HCT116 (cell line): ENCODE data around the gene LDB2. TPM values are rescaled to one million over a fixed set of nuclear protein-coding genes. Genes with fewer than 3 reads are reported as not detected.

Source experiments
- ATAC-seq: fragments of 200-7000 bp; cut with Tn5 transposase; 2 replicates; pipeline ENCODE4 v1.9.1; 2020; ENCODE audit warnings: mild to moderate bottlenecking, moderate library complexity
- BruUV-seq: library from RNA; stranded (reverse); fragments of 400-500 nt; replicated peaks from 2 replicates; lab custom pipeline; 2021; lab: Mats Ljungman, UMichigan
- CTCF ChIA-PET: fragments of 300-600 bp; sonication (Branson Sonifier 250); formaldehyde crosslinking; loops from one replicate; lab custom pipeline; 2021; ENCODE audit warnings: antibody characterized with exemption; lab: Charles Lee
- POLR2A ChIA-PET: fragments of 300-600, 350-600 bp; sonication (Branson Sonifier 250); formaldehyde crosslinking; loops from one replicate; lab custom pipeline; 2021; ENCODE audit warnings: antibody characterized with exemption; lab: Charles Lee
- RAD21 ChIA-PET, 2 experiments: fragments of 300-600 bp; sonication (Branson Sonifier 250); formaldehyde crosslinking; loops; one replicate each; lab custom pipeline; 2023; ENCODE audit warnings: low total read pairs in 2 of 2; ENCODE audit not compliant: uncharacterized antibody in 2 of 2, unreplicated experiment in 2 of 2, low non-redundant PET in 1 of 2; lab: Charles Lee
- DNase-seq: peaks from one replicate; pipeline ENCODE4 v3.0.0-alpha.2; 2010; ENCODE audit warnings: low read depth, low spot score
- H2AFZ ChIP-seq: fragments of 200-600 bp; shearing (Covaris generic), sonication (generic); 2 replicates; pipeline ENCODE4 v1.6.1; 2017; ENCODE audit warnings: low read depth, mixed run types, mixed read lengths, antibody characterized with exemption, low read length; ENCODE audit not compliant: poor library complexity, severe bottlenecking
- H3K27ac ChIP-seq: 2 replicates; pipeline ENCODE4 v1.5.1; 2012; ENCODE audit warnings: low read depth, low read length
- H3K27me3 ChIP-seq: fragments of 200-600 bp; sonication (generic); 2 replicates; pipeline ENCODE4 v1.6.1; 2016; ENCODE audit warnings: mixed run types, low read length, mixed read lengths; ENCODE audit not compliant: insufficient read depth
- H3K36me3 ChIP-seq, 2 experiments: fragments of 200-500 bp in 1 of 2; fragments of 200-600 bp in 1 of 2; sonication (Bioruptor generic) in 1 of 2; sonication (generic) in 1 of 2; 2 replicates each; pipeline versions ENCODE4 v1.5.1 to v1.6.1; 2014 to 2016; ENCODE audit warnings: low read length in 2 of 2, inconsistent platforms in 1 of 2, mixed read lengths in 1 of 2, mixed run types in 1 of 2; ENCODE audit not compliant: insufficient read depth in 2 of 2, control insufficient read depth in 1 of 2
- H3K4me1 ChIP-seq, 2 experiments: fragments of 200-600 bp in 1 of 2; sonication (generic) in 1 of 2; 2 replicates each; pipeline versions ENCODE4 v1.5.1 to v1.6.1; 2012 to 2017; ENCODE audit warnings: low read length in 2 of 2, inconsistent platforms in 1 of 2, mild to moderate bottlenecking in 1 of 2, mixed read lengths in 1 of 2, mixed run types in 1 of 2, moderate library complexity in 1 of 2; ENCODE audit not compliant: insufficient read depth in 2 of 2, control insufficient read depth in 1 of 2
- H3K4me2 ChIP-seq: fragments of 200-600 bp; sonication (generic); 2 replicates; pipeline ENCODE4 v1.6.1; 2017; ENCODE audit warnings: mixed run types, low read length, mixed read lengths
- H3K4me3 ChIP-seq, 2 experiments: fragments of 200-600 bp in 1 of 2; sonication (generic) in 1 of 2; replicated peaks in 1 of 2; 2 replicates each; pipeline ENCODE4 v1.5.1; 2011 to 2016; ENCODE audit warnings: low read length in 2 of 2, control low read depth in 1 of 2, low read depth in 1 of 2, mild to moderate bottlenecking in 1 of 2, mixed read lengths in 1 of 2, mixed run types in 1 of 2
- H3K79me2 ChIP-seq: fragments of 200-600 bp; sonication (generic); 2 replicates; pipeline ENCODE4 v1.6.1; 2017; ENCODE audit warnings: mild to moderate bottlenecking, mixed run types, low read length, moderate library complexity, mixed read lengths; ENCODE audit not compliant: insufficient read depth
- H3K9ac ChIP-seq: fragments of 200-600 bp; sonication (generic); 2 replicates; pipeline ENCODE4 v1.6.1; 2016; ENCODE audit warnings: low read length, mixed read lengths
- H3K9me2 ChIP-seq: fragments of 200-600 bp; sonication (generic), shearing (Covaris generic); 2 replicates; pipeline ENCODE4 v1.6.1; 2017; ENCODE audit warnings: mixed run types, mild to moderate bottlenecking, moderate library complexity; ENCODE audit not compliant: insufficient read depth
- H3K9me3 ChIP-seq, 2 experiments: fragments of 200-500 bp in 1 of 2; fragments of 200-600 bp in 1 of 2; sonication (Bioruptor generic) in 1 of 2; sonication (generic) in 1 of 2; 2 replicates each; pipeline ENCODE4 v1.6.1; 2014 to 2017; ENCODE audit warnings: low read length in 2 of 2, mixed read lengths in 2 of 2, inconsistent platforms in 1 of 2, low read depth in 1 of 2, mild to moderate bottlenecking in 1 of 2, mixed run types in 1 of 2, moderate library complexity in 1 of 2; ENCODE audit not compliant: control insufficient read depth in 1 of 2, insufficient read depth in 1 of 2
- H4K20me1 ChIP-seq: fragments of 200-600 bp; sonication (generic), shearing (Covaris generic); 2 replicates; pipeline ENCODE4 v1.6.1; 2017; ENCODE audit warnings: mixed run types, mild to moderate bottlenecking, moderate library complexity; ENCODE audit not compliant: insufficient read depth
- CEBPB ChIP-seq: IDR thresholded peaks from 2 replicates; pipeline ENCODE4 v1.6.1; 2012; ENCODE audit warnings: low read depth
- ELF1 ChIP-seq: IDR thresholded peaks from 2 replicates; pipeline ENCODE4 v1.6.1; 2012; ENCODE audit warnings: low read depth, borderline replicate concordance
- EZH2 ChIP-seq: fragments of 200-600 bp; sonication (generic); IDR thresholded peaks from 2 replicates; pipeline ENCODE4 v1.6.1; 2017; ENCODE audit warnings: antibody characterized with exemption, mixed run types
- EZH2phosphoT487 ChIP-seq: fragments of 200-600 bp; IDR thresholded peaks from 2 replicates; pipeline ENCODE4 v1.6.1; 2018; ENCODE audit warnings: antibody characterized with exemption, borderline replicate concordance
- FOSL1 ChIP-seq: IDR thresholded peaks from 2 replicates; pipeline ENCODE4 v1.6.1; 2012; ENCODE audit warnings: low read depth
- JUND ChIP-seq: IDR thresholded peaks from 2 replicates; pipeline ENCODE4 v1.6.1; 2012
- POLR2A ChIP-seq: IDR thresholded peaks from 2 replicates; pipeline ENCODE4 v1.7.0; 2011; ENCODE audit warnings: borderline replicate concordance; ENCODE audit not compliant: insufficient read depth, insufficient read length; ENCODE audit errors: extremely low read depth
- POLR2AphosphoS5 ChIP-seq: IDR thresholded peaks from 2 replicates; pipeline ENCODE4 v1.6.1; 2011; ENCODE audit warnings: mild to moderate bottlenecking, low read depth, low read length, moderate library complexity
- RAD21 ChIP-seq: IDR thresholded peaks from 2 replicates; pipeline ENCODE4 v1.6.1; 2012; ENCODE audit warnings: low read depth, mild to moderate bottlenecking
- SIN3A ChIP-seq: IDR thresholded peaks from 2 replicates; pipeline ENCODE4 v1.6.1; 2012; ENCODE audit warnings: low read depth
- TCF7L2 ChIP-seq: IDR thresholded peaks from 2 replicates; pipeline ENCODE4 v1.7.0; 2011; ENCODE audit warnings: borderline replicate concordance, inconsistent platforms; ENCODE audit not compliant: insufficient read depth, insufficient read length; ENCODE audit errors: extremely low read depth
- YY1 ChIP-seq: IDR thresholded peaks from 2 replicates; pipeline ENCODE4 v1.6.1; 2011; ENCODE audit warnings: low read length, low read depth, moderate library complexity, mild to moderate bottlenecking; ENCODE audit not compliant: insufficient replicate concordance; ENCODE audit errors: extremely low read depth
- ZNF274 ChIP-seq: fragments of 200-500 bp; sonication (Bioruptor generic); IDR thresholded peaks from 2 replicates; pipeline ENCODE4 v1.6.1; 2014; ENCODE audit warnings: mild to moderate bottlenecking, low read depth, low read length, inconsistent platforms
- intact Hi-C: fragments of 100-400 bp; cut with micrococcal nuclease; formaldehyde crosslinking; loops from 2 replicates; pipeline ENCODE4 v1.10.0; 2022
- total RNA-seq: library from RNA; stranded (reverse); gene quantifications from one replicate; pipeline ENCODE4 v1.2.1, GENCODE V29; 2021; ENCODE audit not compliant: unreplicated experiment
- TF ChIP-seq, protein P1 (sequence below), 3 experiments: fragments of 200-600 bp in 1 of 3; sonication (generic) in 1 of 3; IDR thresholded peaks in 2 of 3; conservative IDR thresholded peaks in 1 of 3; 2 replicates each; pipeline ENCODE4 v1.5.1; 2012 to 2017; ENCODE audit warnings: low read depth in 2 of 3, low read length in 2 of 3, antibody characterized with exemption in 1 of 3, borderline replicate concordance in 1 of 3, control low read depth in 1 of 3, mild to moderate bottlenecking in 1 of 3, mixed read lengths in 1 of 3, mixed run types in 1 of 3, moderate library complexity in 1 of 3; ENCODE audit not compliant: insufficient read depth in 1 of 3
- TF ChIP-seq, protein P2 (sequence below): IDR thresholded peaks from 2 replicates; pipeline ENCODE4 v1.6.1; 2012
- TF ChIP-seq, protein P3 (sequence below): IDR thresholded peaks from 2 replicates; pipeline ENCODE4 v1.6.1; 2011; ENCODE audit warnings: mild to moderate bottlenecking, low read length, moderate library complexity; ENCODE audit not compliant: insufficient replicate concordance; ENCODE audit errors: extremely low read depth

Gene LDB2
- total RNA-seq, 1 experiment from 2014 or later = 0.12 TPM

DNA sequence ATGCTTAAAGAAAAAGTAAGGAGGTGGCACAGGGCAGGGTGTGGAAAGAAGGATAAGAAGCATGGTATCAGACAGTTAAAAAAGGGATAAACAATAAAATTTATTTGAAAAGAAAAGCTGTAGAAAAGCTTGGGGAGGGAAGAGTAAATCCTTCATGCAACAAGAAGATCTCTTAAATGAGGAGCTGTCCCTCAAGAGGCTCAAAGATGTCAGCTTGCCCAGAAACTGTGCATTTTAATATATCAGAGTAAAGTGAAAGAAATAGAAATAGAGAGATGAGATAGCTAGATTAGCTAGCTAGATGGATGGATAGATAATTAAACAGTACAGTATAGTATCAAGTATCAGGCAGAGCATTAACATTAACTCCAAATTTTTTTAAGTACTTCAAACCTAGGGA is 170.3 kb downstream of the LDB2 start:
- H3K27me3 ChIP-seq = 0 out of 2 replicates have a peak, but pooled peaks cover 3% of the 10 kb centered on the region
- POLR2A ChIA-PET = no interaction called here

More for the DNA sequence above, 170.3 kb downstream of the LDB2 start:
- RAD21 ChIA-PET = no interaction called here
- H4K20me1 ChIP-seq = no peaks in the 10 kb centered on the region
- no peak overlapping the region for H3K27ac ChIP-seq
- no peak overlapping the region for H2AFZ ChIP-seq
- CTCF ChIA-PET = no interaction called here
- BruUV-seq = no TSS peak
- no peaks in the 10 kb centered on the region for H3K9me2 ChIP-seq
- TF ChIP-seq, protein P1, sequence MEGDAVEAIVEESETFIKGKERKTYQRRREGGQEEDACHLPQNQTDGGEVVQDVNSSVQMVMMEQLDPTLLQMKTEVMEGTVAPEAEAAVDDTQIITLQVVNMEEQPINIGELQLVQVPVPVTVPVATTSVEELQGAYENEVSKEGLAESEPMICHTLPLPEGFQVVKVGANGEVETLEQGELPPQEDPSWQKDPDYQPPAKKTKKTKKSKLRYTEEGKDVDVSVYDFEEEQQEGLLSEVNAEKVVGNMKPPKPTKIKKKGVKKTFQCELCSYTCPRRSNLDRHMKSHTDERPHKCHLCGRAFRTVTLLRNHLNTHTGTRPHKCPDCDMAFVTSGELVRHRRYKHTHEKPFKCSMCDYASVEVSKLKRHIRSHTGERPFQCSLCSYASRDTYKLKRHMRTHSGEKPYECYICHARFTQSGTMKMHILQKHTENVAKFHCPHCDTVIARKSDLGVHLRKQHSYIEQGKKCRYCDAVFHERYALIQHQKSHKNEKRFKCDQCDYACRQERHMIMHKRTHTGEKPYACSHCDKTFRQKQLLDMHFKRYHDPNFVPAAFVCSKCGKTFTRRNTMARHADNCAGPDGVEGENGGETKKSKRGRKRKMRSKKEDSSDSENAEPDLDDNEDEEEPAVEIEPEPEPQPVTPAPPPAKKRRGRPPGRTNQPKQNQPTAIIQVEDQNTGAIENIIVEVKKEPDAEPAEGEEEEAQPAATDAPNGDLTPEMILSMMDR (IDR thresholded peaks at IDR 0.05 in 2 of 3, conservative IDR thresholded peaks at IDR 0.05 in 1 of 3; ENCODE audit: borderline replicate concordance in 1 of 3, insufficient read depth in 1 of 3, low read depth in 2 of 3, low read length in 2 of 3) = no peak
- no peak for TF ChIP-seq CEBPB
- TF ChIP-seq POLR2AphosphoS5 = no peak
- TF ChIP-seq JUND = no peak
- TF ChIP-seq, protein P2, sequence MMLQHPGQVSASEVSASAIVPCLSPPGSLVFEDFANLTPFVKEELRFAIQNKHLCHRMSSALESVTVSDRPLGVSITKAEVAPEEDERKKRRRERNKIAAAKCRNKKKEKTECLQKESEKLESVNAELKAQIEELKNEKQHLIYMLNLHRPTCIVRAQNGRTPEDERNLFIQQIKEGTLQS = no peak
- no peak for TF ChIP-seq ZNF274
- no peak for TF ChIP-seq SIN3A
- no peak for TF ChIP-seq EZH2phosphoT487
- TF ChIP-seq, protein P3, sequence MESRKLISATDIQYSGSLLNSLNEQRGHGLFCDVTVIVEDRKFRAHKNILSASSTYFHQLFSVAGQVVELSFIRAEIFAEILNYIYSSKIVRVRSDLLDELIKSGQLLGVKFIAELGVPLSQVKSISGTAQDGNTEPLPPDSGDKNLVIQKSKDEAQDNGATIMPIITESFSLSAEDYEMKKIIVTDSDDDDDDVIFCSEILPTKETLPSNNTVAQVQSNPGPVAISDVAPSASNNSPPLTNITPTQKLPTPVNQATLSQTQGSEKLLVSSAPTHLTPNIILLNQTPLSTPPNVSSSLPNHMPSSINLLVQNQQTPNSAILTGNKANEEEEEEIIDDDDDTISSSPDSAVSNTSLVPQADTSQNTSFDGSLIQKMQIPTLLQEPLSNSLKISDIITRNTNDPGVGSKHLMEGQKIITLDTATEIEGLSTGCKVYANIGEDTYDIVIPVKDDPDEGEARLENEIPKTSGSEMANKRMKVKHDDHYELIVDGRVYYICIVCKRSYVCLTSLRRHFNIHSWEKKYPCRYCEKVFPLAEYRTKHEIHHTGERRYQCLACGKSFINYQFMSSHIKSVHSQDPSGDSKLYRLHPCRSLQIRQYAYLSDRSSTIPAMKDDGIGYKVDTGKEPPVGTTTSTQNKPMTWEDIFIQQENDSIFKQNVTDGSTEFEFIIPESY = no peak
- TF ChIP-seq EZH2 = no peak
- TF ChIP-seq POLR2A = no peak
- no peak for TF ChIP-seq ELF1
- TF ChIP-seq YY1 = no peak
- no peak for TF ChIP-seq TCF7L2
- TF ChIP-seq FOSL1 = no peak
- no peak for TF ChIP-seq RAD21
- TF ChIP-seq, all 23 proteins: peak for 0
- Histone ChIP-seq H3K36me3 (no peaks in the 10 kb centered on the region), H3K4me3 (no peak overlapping the region), H3K9me3 (no peaks in the 10 kb centered on the region; a peak in 1 of 4 replicates), H3K4me1 (no peaks in the 10 kb centered on the region), H3K79me2 (no peaks in the 10 kb centered on the region), H3K9ac (no peak overlapping the region), H3K4me2 (no peak overlapping the region)
- no peak for DNase-seq
- no peak for ATAC-seq
- intact Hi-C loops = no loop called here
